Fibroblast of skin of back (primary cell): ENCODE measurements around the gene ADAMTS17.

ENCODE experiments used
- DNase-seq: peaks from one replicate; pipeline ENCODE4 v3.0.0-alpha.2; 2013

Gene ADAMTS17

GRCh38 chr15:100338971-100339444, 2.8 kb downstream of the ADAMTS17 start:
- peak; percentile 41 for DNase-seq

- DNase-seq, result no peak
These were observed 3.5 kb downstream of the ADAMTS17 start for GRCh38 chr15:100338247-100338646.

GRCh38 chr15:100337096-100338044, 4.4 kb downstream of the ADAMTS17 start:
- no peak for DNase-seq

- no peak for DNase-seq
These were observed 5.7 kb downstream of the ADAMTS17 start for GRCh38 chr15:100336061-100336460.

GRCh38 chr15:100335335-100335999, 6.3 kb downstream of the ADAMTS17 start:
- no peak for DNase-seq

- no peak for DNase-seq
These were observed 6.9 kb downstream of the ADAMTS17 start for GRCh38 chr15:100334905-100335304.

GRCh38 chr15:100334456-100334855, 7.3 kb downstream of the ADAMTS17 start:
- DNase-seq, result no peak

GRCh38 chr15:100334015-100334414, 7.8 kb downstream of the ADAMTS17 start:
- DNase-seq, result no peak

- no peak for DNase-seq
These were observed 8.5 kb downstream of the ADAMTS17 start for GRCh38 chr15:100333236-100333635.

GRCh38 chr15:100332721-100333120, 9.1 kb downstream of the ADAMTS17 start:
- DNase-seq, result no peak

GRCh38 chr15:100332231-100332630, 9.5 kb downstream of the ADAMTS17 start:
- DNase-seq, result no peak

- no peak for DNase-seq
These were observed 11.1 kb downstream of the ADAMTS17 start for GRCh38 chr15:100330629-100331215.

- no peak for DNase-seq
These were observed 11.6 kb downstream of the ADAMTS17 start for GRCh38 chr15:100330221-100330620.

- no peak for DNase-seq
These were observed 13.0 kb downstream of the ADAMTS17 start for GRCh38 chr15:100328796-100329195.

GRCh38 chr15:100318880-100319279, 22.9 kb downstream of the ADAMTS17 start:
- DNase-seq, result no peak

- DNase-seq, result no peak
These were observed 26.9 kb downstream of the ADAMTS17 start for GRCh38 chr15:100314809-100315400.

- DNase-seq, result no peak
These were observed 29.8 kb downstream of the ADAMTS17 start for GRCh38 chr15:100311833-100312476.

GRCh38 chr15:100311154-100311625, 30.6 kb downstream of the ADAMTS17 start:
- DNase-seq, result no peak

- no peak for DNase-seq
These were observed 31.1 kb downstream of the ADAMTS17 start for GRCh38 chr15:100310513-100311153.

GRCh38 chr15:100310041-100310405, 31.8 kb downstream of the ADAMTS17 start:
- DNase-seq, result no peak
